ENCODE measurements around the gene CACTIN.

The CACTIN gene

GRCh38 chr19:3595521-3596061 lies 31.0 kb downstream of the CACTIN start:
- H3K27ac ChIP-seq (ENCODE audit: low read length): no peak overlapping the region
- H4K20me1 ChIP-seq (ENCODE audit: insufficient read depth, low read length): no peaks in the 10 kb centered on the region
- TF ChIP-seq EZH2phosphoT487 (IDR thresholded peaks at IDR 0.05; ENCODE audit: low read length) (no peak), EZH2 (optimal IDR thresholded peaks at IDR 0.05; ENCODE audit: low read depth, low read length) (no peak)
- TF ChIP-seq, protein P1, sequence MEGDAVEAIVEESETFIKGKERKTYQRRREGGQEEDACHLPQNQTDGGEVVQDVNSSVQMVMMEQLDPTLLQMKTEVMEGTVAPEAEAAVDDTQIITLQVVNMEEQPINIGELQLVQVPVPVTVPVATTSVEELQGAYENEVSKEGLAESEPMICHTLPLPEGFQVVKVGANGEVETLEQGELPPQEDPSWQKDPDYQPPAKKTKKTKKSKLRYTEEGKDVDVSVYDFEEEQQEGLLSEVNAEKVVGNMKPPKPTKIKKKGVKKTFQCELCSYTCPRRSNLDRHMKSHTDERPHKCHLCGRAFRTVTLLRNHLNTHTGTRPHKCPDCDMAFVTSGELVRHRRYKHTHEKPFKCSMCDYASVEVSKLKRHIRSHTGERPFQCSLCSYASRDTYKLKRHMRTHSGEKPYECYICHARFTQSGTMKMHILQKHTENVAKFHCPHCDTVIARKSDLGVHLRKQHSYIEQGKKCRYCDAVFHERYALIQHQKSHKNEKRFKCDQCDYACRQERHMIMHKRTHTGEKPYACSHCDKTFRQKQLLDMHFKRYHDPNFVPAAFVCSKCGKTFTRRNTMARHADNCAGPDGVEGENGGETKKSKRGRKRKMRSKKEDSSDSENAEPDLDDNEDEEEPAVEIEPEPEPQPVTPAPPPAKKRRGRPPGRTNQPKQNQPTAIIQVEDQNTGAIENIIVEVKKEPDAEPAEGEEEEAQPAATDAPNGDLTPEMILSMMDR (IDR thresholded peaks at IDR 0.05; ENCODE audit: low read length): no peak
- no peak overlapping the region for H2AFZ ChIP-seq (ENCODE audit: low read length)
- no peak for DNase-seq
- no peak overlapping the region for H3K9ac ChIP-seq (ENCODE audit: low read length)
- no peaks in the 10 kb centered on the region for H3K36me3 ChIP-seq (replicated peaks; ENCODE audit: insufficient read depth, low read length)
- H3K4me1 ChIP-seq (ENCODE audit: low read length): no peaks in the 10 kb centered on the region
- H3K9me2 ChIP-seq (replicated peaks; ENCODE audit: insufficient read depth, low read length): no peaks in the 10 kb centered on the region
- peaks cover 65% of the 10 kb centered on the region for H3K27me3 ChIP-seq (replicated peaks; ENCODE audit: insufficient read depth, low read length)
- H3K9me3 ChIP-seq (replicated peaks; ENCODE audit: insufficient read depth, low read length): no peaks in the 10 kb centered on the region
- no peaks in the 10 kb centered on the region for H3K79me2 ChIP-seq (ENCODE audit: low read length)
- no peak overlapping the region for H3K4me2 ChIP-seq (ENCODE audit: low read depth, low read length)
- no peaks in the 10 kb centered on the region for H3F3A ChIP-seq (ENCODE audit: insufficient read depth, low read length)
- no peak overlapping the region for H3K4me3 ChIP-seq (ENCODE audit: low read length)

GRCh38 chr19:3593156-3593555 lies 33.4 kb downstream of the CACTIN start:
- H4K20me1 ChIP-seq (ENCODE audit: insufficient read depth, low read length): no peaks in the 10 kb centered on the region
- H3K9ac ChIP-seq (ENCODE audit: low read length): no peak overlapping the region
- DNase-seq: no peak
- H3K9me2 ChIP-seq (replicated peaks; ENCODE audit: insufficient read depth, low read length): no peaks in the 10 kb centered on the region
- TF ChIP-seq, protein P1 (IDR thresholded peaks at IDR 0.05; ENCODE audit: low read length): peak; percentile 23
- no peak for TF ChIP-seq EZH2 (optimal IDR thresholded peaks at IDR 0.05; ENCODE audit: low read depth, low read length)
- no peak overlapping the region for H2AFZ ChIP-seq (ENCODE audit: low read length)
- H3K4me3 ChIP-seq (ENCODE audit: low read length): no peak overlapping the region
- H3K9me3 ChIP-seq (replicated peaks; ENCODE audit: insufficient read depth, low read length): no peaks in the 10 kb centered on the region
- no peaks in the 10 kb centered on the region for H3K36me3 ChIP-seq (replicated peaks; ENCODE audit: insufficient read depth, low read length)
- H3F3A ChIP-seq (ENCODE audit: insufficient read depth, low read length): no peaks in the 10 kb centered on the region
- H3K79me2 ChIP-seq (ENCODE audit: low read length): no peaks in the 10 kb centered on the region
- H3K4me2 ChIP-seq (ENCODE audit: low read depth, low read length): no peak overlapping the region
- peaks cover 84% of the 10 kb centered on the region for H3K27me3 ChIP-seq (replicated peaks; ENCODE audit: insufficient read depth, low read length)
- H3K4me1 ChIP-seq (ENCODE audit: low read length): no peaks in the 10 kb centered on the region
- H3K27ac ChIP-seq (ENCODE audit: low read length): no peak overlapping the region

DNA sequence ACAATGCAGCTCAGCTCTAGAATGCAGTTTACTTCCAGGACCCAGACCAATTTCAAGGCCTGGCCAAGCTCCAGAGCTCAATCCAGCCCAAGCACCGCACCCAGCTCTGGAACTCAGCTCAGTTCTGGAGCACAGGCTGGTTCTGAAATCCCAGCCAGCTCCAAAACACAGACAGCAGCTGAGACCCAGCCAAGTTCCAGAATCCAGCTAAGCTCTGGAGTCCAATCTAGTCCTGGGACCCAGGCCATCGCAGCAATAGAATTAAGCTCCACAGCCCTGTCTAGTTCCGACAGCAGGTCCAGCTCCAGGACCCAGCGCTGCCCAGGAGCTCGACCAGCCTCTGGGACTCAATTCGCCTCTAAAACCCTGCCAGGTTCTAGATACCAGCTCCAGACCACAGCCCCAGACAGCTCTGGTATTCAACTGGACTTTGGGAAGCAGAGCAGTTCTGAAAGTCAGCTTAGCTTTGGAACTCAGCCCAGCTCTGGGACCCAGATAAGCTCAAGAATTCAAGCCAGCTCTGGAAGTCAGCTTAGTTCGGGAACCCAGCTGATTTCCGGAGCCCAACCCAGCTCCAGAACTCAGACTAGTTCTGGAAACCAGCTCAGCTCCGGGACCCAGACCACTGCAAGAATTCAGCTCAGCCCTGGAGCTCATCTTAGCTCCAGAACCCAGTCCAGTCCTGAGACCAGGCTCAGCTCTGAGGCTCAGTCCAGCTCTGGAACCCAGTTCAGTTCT lies 34.5 kb downstream of the CACTIN start:
- Histone ChIP-seq H3K9me2 (replicated peaks; ENCODE audit: insufficient read depth, low read length) (no peaks in the 10 kb centered on the region), H3K79me2 (ENCODE audit: low read length) (no peaks in the 10 kb centered on the region)

More for the DNA sequence above, 34.5 kb downstream of the CACTIN start:
- H3K36me3 ChIP-seq (replicated peaks; ENCODE audit: insufficient read depth, low read length): no peaks in the 10 kb centered on the region
- no peak for TF ChIP-seq EZH2 (optimal IDR thresholded peaks at IDR 0.05; ENCODE audit: low read depth, low read length)
- TF ChIP-seq, protein P1 (IDR thresholded peaks at IDR 0.05; ENCODE audit: low read length): no peak
- TF ChIP-seq EZH2phosphoT487 (IDR thresholded peaks at IDR 0.05; ENCODE audit: low read length): no peak
- H2AFZ ChIP-seq (ENCODE audit: low read length): no peak overlapping the region
- peaks cover 86% of the 10 kb centered on the region for H3K27me3 ChIP-seq (replicated peaks; ENCODE audit: insufficient read depth, low read length)
- no peaks in the 10 kb centered on the region for H3K4me1 ChIP-seq (ENCODE audit: low read length)
- no peak overlapping the region for H3K27ac ChIP-seq (ENCODE audit: low read length)
- DNase-seq: no peak
- no peak overlapping the region for H3K9ac ChIP-seq (ENCODE audit: low read length)
- H4K20me1 ChIP-seq (ENCODE audit: insufficient read depth, low read length): no peaks in the 10 kb centered on the region
- no peaks in the 10 kb centered on the region for H3F3A ChIP-seq (ENCODE audit: insufficient read depth, low read length)
- H3K4me3 ChIP-seq (ENCODE audit: low read length): no peak overlapping the region
- no peak overlapping the region for H3K4me2 ChIP-seq (ENCODE audit: low read depth, low read length)
- no peaks in the 10 kb centered on the region for H3K9me3 ChIP-seq (replicated peaks; ENCODE audit: insufficient read depth, low read length)
